HFFc6 (cell line): ENCODE results near the gene EGFL7. TPM values are rescaled to one million over a fixed set of nuclear protein-coding genes. Genes with fewer than 3 reads are reported as not detected.

Experiments
- DNase-seq: peaks from one replicate; pipeline ENCODE4 v3.0.0-alpha.2; 2018
- H3K27ac Mint-ChIP-seq: 2 replicates; pipeline ENCODE4 v1.8.0; 2020; ENCODE audit warnings: mild to moderate bottlenecking, mixed read lengths
- H3K27me3 Mint-ChIP-seq: 2 replicates; pipeline ENCODE4 v1.8.0; 2021; ENCODE audit warnings: mild to moderate bottlenecking, moderate library complexity, mixed read lengths; ENCODE audit not compliant: insufficient read depth
- H3K36me3 Mint-ChIP-seq: 2 replicates; pipeline ENCODE4 v1.8.0; 2021; ENCODE audit warnings: low read depth, mixed read lengths
- H3K4me1 Mint-ChIP-seq: 2 replicates; pipeline ENCODE4 v1.8.0; 2020; ENCODE audit warnings: low read depth, mixed read lengths
- H3K4me3 Mint-ChIP-seq: 2 replicates; pipeline ENCODE4 v1.8.0; 2020; ENCODE audit warnings: mild to moderate bottlenecking, moderate library complexity, mixed read lengths
- H3K9me3 Mint-ChIP-seq: 2 replicates; pipeline ENCODE4 v1.8.0; 2020; ENCODE audit warnings: mild to moderate bottlenecking, mixed read lengths
- CTCF ChIP-seq: fragments of 200-600 bp; sonication (generic); IDR thresholded peaks from 2 replicates; pipeline ENCODE4 v1.5.0; 2021; ENCODE audit warnings: antibody characterized with exemption, mild to moderate bottlenecking
- total RNA-seq, 6 experiments: library from RNA; stranded (reverse); fragmentation: NEBNext Ultra II Directional; extraction: Animal tissue kit (Norgen Biotek cat#: 25700); gene quantifications; 2 replicates in 1 of 6; 3 replicates in 5 of 6; pipeline ENCODE4 v1.2.3, GENCODE V29; 2021

Gene EGFL7
- total RNA-seq, 6 experiments from 2014 or later, result 3.5 to 6.3 (median 5.6) TPM

GRCh38 chr9:136665111-136665703, 2.5 kb downstream of the EGFL7 start:
- no peak overlapping the region for H3K27ac Mint-ChIP-seq
- H3K36me3 Mint-ChIP-seq, result no peaks in the 10 kb centered on the region
- TF ChIP-seq CTCF, result peak; percentile 40
- no peaks in the 10 kb centered on the region for H3K9me3 Mint-ChIP-seq
- no peak for DNase-seq
- H3K4me1 Mint-ChIP-seq, result no peaks in the 10 kb centered on the region
- H3K4me3 Mint-ChIP-seq, result peak overlapping the region; percentile 39; the same call in 1 of the 2 replicates
- peaks cover 3% of the 10 kb centered on the region; the same call in 1 of the 2 replicates for H3K27me3 Mint-ChIP-seq

GRCh38 chr9:136665704-136666371, 3.1 kb downstream of the EGFL7 start:
- Mint-ChIP-seq H3K27me3 (peaks cover 3% of the 10 kb centered on the region; the same call in 1 of the 2 replicates), H3K27ac (no peak overlapping the region), H3K9me3 (no peaks in the 10 kb centered on the region), H3K4me3 (no peak overlapping the region), H3K36me3 (no peaks in the 10 kb centered on the region), H3K4me1 (no peaks in the 10 kb centered on the region)
- no peak for TF ChIP-seq CTCF
- DNase-seq, result no peak

- Mint-ChIP-seq H3K9me3 (no peaks in the 10 kb centered on the region), H3K4me3 (no peak overlapping the region), H3K4me1 (no peaks in the 10 kb centered on the region), H3K27me3 (peaks cover 3% of the 10 kb centered on the region; the same call in 1 of the 2 replicates), H3K36me3 (no peaks in the 10 kb centered on the region), H3K27ac (no peak overlapping the region)
- no peak for TF ChIP-seq CTCF
- no peak for DNase-seq
Observed at GRCh38 chr9:136666372-136667213, 3.9 kb downstream of the EGFL7 start.

- TF ChIP-seq CTCF, result no peak
- Mint-ChIP-seq H3K4me3 (no peak overlapping the region), H3K27ac (no peak overlapping the region), H3K36me3 (no peaks in the 10 kb centered on the region), H3K9me3 (no peaks in the 10 kb centered on the region), H3K27me3 (peaks cover 3% of the 10 kb centered on the region; the same call in 1 of the 2 replicates), H3K4me1 (no peaks in the 10 kb centered on the region)
- DNase-seq, result no peak
Observed at GRCh38 chr9:136667214-136667939, 4.7 kb downstream of the EGFL7 start.
